ENCODE results near the gene MAN1C1. TPM values are rescaled to one million over a fixed set of nuclear protein-coding genes. Genes with fewer than 3 reads are reported as not detected.
"Not testable (repeated sequence)": the region's sequence is repeated elsewhere in the genome, so short reads cannot be mapped to it uniquely, and the experiment has no call there.

Gene MAN1C1
- total and polyA plus RNA-seq, 7 donors = 0.69 to 32.1 (median 12.8) TPM

GRCh38 chr1:25731148-25731547, 114.6 kb downstream of the MAN1C1 start:
- WGBS, 2 donors = 85 to 86% methylated on average over 5 of the region's 5 CpGs
- peak overlapping the region in 2 of 4 donors; percentile 73 to 84 for H3K27ac ChIP-seq
- intact Hi-C loops (cut with DNase I) = no loop called here

GRCh38 chr1:25731626-25732370, 115.2 kb downstream of the MAN1C1 start:
- peak; percentile 28 for DNase-seq
- WGBS, 2 donors = 95% methylated on average over 4 of the region's 4 CpGs
- H3K36me3 ChIP-seq = no peaks in the 10 kb centered on the region

More at GRCh38 chr1:25731148-25731547, 114.6 kb downstream of the MAN1C1 start:
- TF ChIP-seq POLR2A (IDR thresholded peaks at IDR 0.05) (no peak), EP300 (IDR thresholded peaks at IDR 0.05) (no peak), CTCF (IDR thresholded peaks at IDR 0.05) (no peak), POLR2AphosphoS5 (IDR thresholded peaks at IDR 0.05) (no peak)
- Histone ChIP-seq H3K27me3 (no peaks in the 10 kb centered on the region), H3K36me3 (no peaks in the 10 kb centered on the region), H3K4me1 (peaks cover 0 to 54% (median 36%) of the 10 kb centered on the region in 4 donors), H3K4me3 (no peak overlapping the region), H3K9me3 (no peaks in the 10 kb centered on the region)
- no peak for DNase-seq

GRCh38 chr1:25732821-25733220, 116.2 kb downstream of the MAN1C1 start:
- WGBS, 2 donors = 81 to 89% methylated on average over 4 of the region's 4 CpGs
- TF ChIP-seq EP300 (IDR thresholded peaks at IDR 0.05) = no peak
- no peak for TF ChIP-seq POLR2AphosphoS5 (IDR thresholded peaks at IDR 0.05)
- TF ChIP-seq POLR2A (IDR thresholded peaks at IDR 0.05) = no peak
- no peak for TF ChIP-seq CTCF (IDR thresholded peaks at IDR 0.05)
- Histone ChIP-seq H3K27ac (no peak overlapping the region), H3K9me3 (no peaks in the 10 kb centered on the region), H3K4me1 (peaks cover 0 to 58% (median 30%) of the 10 kb centered on the region in 4 donors), H3K36me3 (no peaks in the 10 kb centered on the region), H3K27me3 (no peaks in the 10 kb centered on the region), H3K4me3 (no peak overlapping the region)
- intact Hi-C loops (cut with DNase I) = no loop called here
- peak; percentile 55 for DNase-seq

More at GRCh38 chr1:25731626-25732370, 115.2 kb downstream of the MAN1C1 start:
- Histone ChIP-seq H3K9me3 (no peaks in the 10 kb centered on the region), H3K4me1 (peaks cover 0 to 60% (median 36%) of the 10 kb centered on the region in 4 donors), H3K27ac (peak overlapping the region in 1 of 4 donors; percentile 84), H3K4me3 (no peak overlapping the region), H3K27me3 (no peaks in the 10 kb centered on the region)
- TF ChIP-seq POLR2A (IDR thresholded peaks at IDR 0.05) (no peak), EP300 (IDR thresholded peaks at IDR 0.05) (no peak), POLR2AphosphoS5 (IDR thresholded peaks at IDR 0.05) (no peak), CTCF (IDR thresholded peaks at IDR 0.05) (no peak)
- intact Hi-C loops (cut with DNase I) = no loop called here

GRCh38 chr1:25733271-25733670, 116.7 kb downstream of the MAN1C1 start:
- 88 to 95% methylated on average over 9 of the region's 9 CpGs for WGBS, 2 donors
- no peak overlapping the region for H3K4me3 ChIP-seq
- H3K36me3 ChIP-seq = no peaks in the 10 kb centered on the region
- TF ChIP-seq POLR2AphosphoS5 (IDR thresholded peaks at IDR 0.05) (no peak), CTCF (IDR thresholded peaks at IDR 0.05) (no peak), POLR2A (IDR thresholded peaks at IDR 0.05) (no peak), EP300 (IDR thresholded peaks at IDR 0.05) (no peak)
- H3K27ac ChIP-seq = no peak overlapping the region
- DNase-seq = no peak
- intact Hi-C loops (cut with DNase I) = no loop called here
- H3K4me1 ChIP-seq = peaks cover 0 to 53% (median 25%) of the 10 kb centered on the region in 4 donors
- no peaks in the 10 kb centered on the region for H3K9me3 ChIP-seq
- H3K27me3 ChIP-seq = no peaks in the 10 kb centered on the region

- H3K36me3 ChIP-seq; H3K27me3 ChIP-seq; H3K27ac ChIP-seq; H3K4me3 ChIP-seq; intact Hi-C loops (cut with DNase I); H3K9me3 ChIP-seq: not testable (repeated sequence)
- 96% methylated on average over 10 of the region's 10 CpGs for WGBS, 2 donors
- peak; percentile 8 for DNase-seq
- H3K4me1 ChIP-seq = peaks cover 0 to 40% (median 15%) of the 10 kb centered on the region in 4 donors
Observed at GRCh38 chr1:25734991-25735390, 118.4 kb downstream of the MAN1C1 start.

Measured in sigmoid colon (tissue), 7 donors.